AG04450 (cell line): ENCODE data around the gene ANP32D. TPM values are rescaled to one million over a fixed set of nuclear protein-coding genes. Genes with fewer than 3 reads are reported as not detected.
"Not testable (repeated sequence)": the region's sequence is repeated elsewhere in the genome, so short reads cannot be mapped to it uniquely, and the experiment has no call there.

ENCODE experiments used
- CTCF ChIA-PET: fragments of 300-600, 350-600 bp; formaldehyde crosslinking; extraction: SDS; loops from one replicate; lab custom pipeline; 2022; ENCODE audit warnings: antibody characterized with exemption, inconsistent platforms; lab: Charles Lee
- POLR2A ChIA-PET: fragments of 350-600 bp; formaldehyde crosslinking; extraction: SDS; loops from one replicate; lab custom pipeline; 2021; ENCODE audit warnings: antibody characterized with exemption, inconsistent platforms; lab: Yijun Ruan, JAX
- DNase-seq: peaks from one replicate; pipeline ENCODE4 v3.0.0-alpha.2; 2011; ENCODE audit warnings: low read depth, low spot score
- H3K27ac ChIP-seq: one replicate; pipeline ENCODE4 v1.5.1; 2012; ENCODE audit warnings: low read depth, low read length, control low read depth
- H3K27me3 ChIP-seq: one replicate; pipeline ENCODE4 v1.6.0; 2012; ENCODE audit warnings: low read length; ENCODE audit not compliant: control insufficient read depth, insufficient read depth
- H3K4me3 ChIP-seq: 2 replicates; pipeline ENCODE4 v1.5.1; 2011; ENCODE audit warnings: mild to moderate bottlenecking, low read depth, low read length, control low read depth
- H3K9me3 ChIP-seq: 2 replicates; pipeline ENCODE4 v1.5.1; 2012; ENCODE audit warnings: low read length; ENCODE audit not compliant: control insufficient read depth, insufficient read depth
- CTCF ChIP-seq: IDR thresholded peaks from 2 replicates; pipeline ENCODE4 v1.5.1; 2011; ENCODE audit warnings: low read depth, low read length, control low read depth, inconsistent platforms
- polyA minus RNA-seq: library from RNA; depleted of rRNA, polyadenylated mRNA; stranded (reverse); fragments of >200 nt; gene quantifications from 2 replicates; pipeline ENCODE4 v1.2.3, GENCODE V29; 2011; rRNA and poly(A)+ RNA removed
- polyA plus RNA-seq: library from polyadenylated mRNA; depleted of rRNA; stranded (reverse); fragments of >200 nt; gene quantifications from 2 replicates; pipeline ENCODE4 v1.2.3, GENCODE V29; 2011; rRNA removed

Gene ANP32D
- polyA plus RNA-seq: not detected in 2 replicates
- polyA minus RNA-seq: not detected in 2 replicates

- DNase-seq: no peak
- no peak for TF ChIP-seq CTCF
- H3K27me3 ChIP-seq: no peaks in the 10 kb centered on the region
- ChIA-PET POLR2A (no interaction called here), CTCF (no interaction called here)
- H3K4me3 ChIP-seq: no peak within 1 kb of the TSS
- no peaks in the 10 kb centered on the region for H3K9me3 ChIP-seq
- H3K27ac ChIP-seq: no peak within 1 kb of the TSS
Measured at GRCh38 chr12:48472259-48472658, at the start of gene ANP32D. Gene ANP32D, plus strand, starts transcription at chr12:48472559. Its CDS starts 106 bp downstream, at chr12:48472665.

GRCh38 chr12:48423171-48423570 is 49.2 kb upstream of the ANP32D start:
- no peak for DNase-seq
- TF ChIP-seq CTCF: no peak
- Histone ChIP-seq H3K27me3 (no peaks in the 10 kb centered on the region), H3K9me3 (no peaks in the 10 kb centered on the region), H3K27ac (no peak overlapping the region), H3K4me3 (no peak overlapping the region)
- POLR2A ChIA-PET: no interaction called here
- CTCF ChIA-PET: no interaction called here

DNA sequence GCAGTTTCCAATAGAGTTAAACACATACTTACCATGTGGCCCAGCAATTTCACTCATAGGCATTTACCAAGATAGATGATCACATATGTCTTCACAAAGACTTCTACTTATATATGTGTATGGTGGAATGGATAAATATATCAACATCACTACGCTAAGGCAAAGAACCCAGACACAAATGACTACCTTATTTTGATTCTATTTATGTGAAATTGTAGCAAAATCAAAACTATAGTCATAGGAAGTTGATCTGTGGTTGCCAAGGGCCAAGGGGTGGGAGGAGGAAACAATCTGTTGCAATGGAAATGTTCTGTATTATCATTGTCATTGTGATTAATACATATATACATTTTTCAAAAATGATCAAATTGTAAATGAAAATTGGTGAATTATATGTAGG is 47.7 kb upstream of the ANP32D start:
- no peaks in the 10 kb centered on the region for H3K9me3 ChIP-seq
- no peak overlapping the region for H3K4me3 ChIP-seq
- ChIA-PET POLR2A (no interaction called here), CTCF (no interaction called here)
- no peaks in the 10 kb centered on the region for H3K27me3 ChIP-seq
- no peak overlapping the region for H3K27ac ChIP-seq
- TF ChIP-seq CTCF: no peak
- DNase-seq: no peak

GRCh38 chr12:48434016-48434415 is 38.3 kb upstream of the ANP32D start:
- H3K27ac ChIP-seq, H3K9me3 ChIP-seq, POLR2A ChIA-PET, H3K27me3 ChIP-seq, H3K4me3 ChIP-seq, DNase-seq: not testable (repeated sequence)
- CTCF ChIA-PET: interaction anchor here (0.7 kb wide), 1 partner anchor 166 kb away, joined by 3 read pairs; no protein-coding TSS in a partner anchor

GRCh38 chr12:48441069-48441468 is 31.3 kb upstream of the ANP32D start:
- H3K27ac ChIP-seq: no peak overlapping the region
- ChIA-PET CTCF (no interaction called here), POLR2A (no interaction called here)
- no peak for TF ChIP-seq CTCF
- no peak for DNase-seq
- no peaks in the 10 kb centered on the region for H3K27me3 ChIP-seq
- no peak overlapping the region for H3K4me3 ChIP-seq
- H3K9me3 ChIP-seq: no peaks in the 10 kb centered on the region
